GM12872 (cell line): ENCODE data around the gene CPA4.

Experiments used
- TF ChIP-seq, protein P1 (sequence below): IDR thresholded peaks from 3 replicates; pipeline ENCODE4 v1.5.1; 2011; ENCODE audit warnings: low read depth, mild to moderate bottlenecking, low read length, moderate library complexity; ENCODE audit not compliant: insufficient read depth

The CPA4 gene, protein sequence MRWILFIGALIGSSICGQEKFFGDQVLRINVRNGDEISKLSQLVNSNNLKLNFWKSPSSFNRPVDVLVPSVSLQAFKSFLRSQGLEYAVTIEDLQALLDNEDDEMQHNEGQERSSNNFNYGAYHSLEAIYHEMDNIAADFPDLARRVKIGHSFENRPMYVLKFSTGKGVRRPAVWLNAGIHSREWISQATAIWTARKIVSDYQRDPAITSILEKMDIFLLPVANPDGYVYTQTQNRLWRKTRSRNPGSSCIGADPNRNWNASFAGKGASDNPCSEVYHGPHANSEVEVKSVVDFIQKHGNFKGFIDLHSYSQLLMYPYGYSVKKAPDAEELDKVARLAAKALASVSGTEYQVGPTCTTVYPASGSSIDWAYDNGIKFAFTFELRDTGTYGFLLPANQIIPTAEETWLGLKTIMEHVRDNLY

DNA sequence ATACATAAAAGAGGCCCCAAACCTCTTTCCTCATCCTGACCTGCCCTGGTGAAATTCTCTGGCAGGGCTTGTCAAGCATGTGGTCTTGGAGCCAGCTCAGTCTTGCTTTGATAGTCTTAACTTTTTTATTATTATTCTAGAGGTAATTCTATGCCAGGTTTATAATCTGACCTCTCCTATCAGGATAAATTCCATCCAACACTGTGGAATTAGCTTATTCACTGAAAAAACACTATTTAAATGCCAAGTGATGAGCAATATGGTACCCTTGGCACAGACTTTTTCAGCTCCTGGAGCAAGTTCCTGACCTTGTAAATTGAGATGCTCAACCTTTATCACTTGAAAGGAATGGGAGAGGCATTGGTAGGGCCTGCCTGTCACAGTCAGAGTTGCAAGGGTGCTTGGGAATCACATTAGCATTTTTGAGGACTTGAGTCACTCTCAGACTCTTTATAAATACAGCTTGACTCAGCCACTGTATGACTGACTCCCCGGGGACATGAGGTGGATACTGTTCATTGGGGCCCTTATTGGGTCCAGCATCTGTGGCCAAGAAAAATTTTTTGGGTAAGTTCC is at the start of gene CPA4:
TSS of gene CPA4 (plus strand) at position 480 of the 576 bp plus-strand sequence. CDS start at position 500, 20 bp downstream.
- TF ChIP-seq, protein P1, sequence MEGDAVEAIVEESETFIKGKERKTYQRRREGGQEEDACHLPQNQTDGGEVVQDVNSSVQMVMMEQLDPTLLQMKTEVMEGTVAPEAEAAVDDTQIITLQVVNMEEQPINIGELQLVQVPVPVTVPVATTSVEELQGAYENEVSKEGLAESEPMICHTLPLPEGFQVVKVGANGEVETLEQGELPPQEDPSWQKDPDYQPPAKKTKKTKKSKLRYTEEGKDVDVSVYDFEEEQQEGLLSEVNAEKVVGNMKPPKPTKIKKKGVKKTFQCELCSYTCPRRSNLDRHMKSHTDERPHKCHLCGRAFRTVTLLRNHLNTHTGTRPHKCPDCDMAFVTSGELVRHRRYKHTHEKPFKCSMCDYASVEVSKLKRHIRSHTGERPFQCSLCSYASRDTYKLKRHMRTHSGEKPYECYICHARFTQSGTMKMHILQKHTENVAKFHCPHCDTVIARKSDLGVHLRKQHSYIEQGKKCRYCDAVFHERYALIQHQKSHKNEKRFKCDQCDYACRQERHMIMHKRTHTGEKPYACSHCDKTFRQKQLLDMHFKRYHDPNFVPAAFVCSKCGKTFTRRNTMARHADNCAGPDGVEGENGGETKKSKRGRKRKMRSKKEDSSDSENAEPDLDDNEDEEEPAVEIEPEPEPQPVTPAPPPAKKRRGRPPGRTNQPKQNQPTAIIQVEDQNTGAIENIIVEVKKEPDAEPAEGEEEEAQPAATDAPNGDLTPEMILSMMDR, result no peak

DNA sequence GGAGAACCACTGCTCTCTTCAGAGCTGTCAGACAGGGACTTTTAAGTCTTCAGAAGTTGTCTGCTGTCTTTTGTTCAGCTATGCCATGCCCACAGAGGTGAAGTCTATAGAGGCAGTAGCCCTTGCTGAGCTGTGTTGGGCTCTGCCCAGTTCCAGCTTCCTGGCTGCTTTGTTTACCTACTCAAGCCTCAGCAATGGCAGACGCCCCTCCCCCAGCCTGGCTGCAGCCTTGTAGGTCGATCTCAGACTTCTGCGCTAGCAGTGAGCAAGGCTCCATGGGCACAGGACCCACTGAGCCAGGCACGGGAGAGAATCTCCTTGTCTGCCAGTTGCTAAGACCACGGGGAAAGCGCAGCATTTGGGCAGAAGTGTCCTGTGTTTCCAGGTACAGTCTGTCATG is 38.4 kb upstream of the CPA4 start:
- TF ChIP-seq, protein P1, result no peak

DNA sequence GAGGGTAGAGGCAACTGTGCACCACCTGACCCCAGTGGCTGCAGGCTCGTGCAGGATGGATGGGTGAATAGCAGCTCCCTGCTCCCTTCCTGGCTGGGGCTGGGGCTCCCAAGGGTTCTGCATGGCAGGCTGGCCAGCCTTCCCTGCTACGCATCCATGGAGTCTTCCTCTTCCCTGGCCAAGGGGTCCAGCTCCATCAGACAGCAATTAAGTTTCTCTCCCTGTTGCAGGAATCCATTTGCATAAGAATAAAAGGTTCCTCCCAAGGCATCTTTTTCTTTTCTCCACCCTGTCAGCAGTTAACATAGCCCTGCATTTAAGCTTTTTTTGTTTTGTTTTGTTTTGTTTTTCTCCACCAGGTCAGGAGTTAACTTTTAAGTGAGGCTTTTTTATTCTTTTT is 36.3 kb upstream of the CPA4 start:
- TF ChIP-seq, protein P1, result no peak

DNA sequence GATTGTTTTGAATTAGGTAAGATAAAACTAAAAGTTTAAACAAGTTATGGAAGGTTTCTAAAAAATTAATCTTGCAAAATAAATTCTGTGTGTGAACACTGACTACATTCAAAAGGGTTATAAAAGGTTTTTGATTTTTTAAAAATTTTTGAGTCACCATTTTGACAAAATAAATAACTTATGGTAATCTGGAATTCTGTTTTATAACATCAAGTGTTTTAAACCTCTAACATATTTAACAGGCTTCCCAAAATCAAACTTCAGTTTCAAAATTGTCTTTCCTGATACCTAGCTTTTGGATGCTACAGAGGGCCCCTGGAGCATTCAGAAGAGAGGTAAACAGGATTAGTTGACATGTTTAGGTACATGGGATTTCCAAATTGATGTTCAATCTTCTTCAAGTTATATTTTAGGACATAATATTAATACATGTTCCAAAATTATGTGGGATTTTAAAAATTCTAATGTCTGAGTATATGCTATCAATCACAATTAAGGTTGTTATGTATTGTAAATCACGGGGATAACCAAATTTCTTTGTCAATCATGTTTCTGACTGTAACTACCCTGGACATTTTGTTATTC is 34.4 kb upstream of the CPA4 start:
- TF ChIP-seq, protein P1, result no peak

DNA sequence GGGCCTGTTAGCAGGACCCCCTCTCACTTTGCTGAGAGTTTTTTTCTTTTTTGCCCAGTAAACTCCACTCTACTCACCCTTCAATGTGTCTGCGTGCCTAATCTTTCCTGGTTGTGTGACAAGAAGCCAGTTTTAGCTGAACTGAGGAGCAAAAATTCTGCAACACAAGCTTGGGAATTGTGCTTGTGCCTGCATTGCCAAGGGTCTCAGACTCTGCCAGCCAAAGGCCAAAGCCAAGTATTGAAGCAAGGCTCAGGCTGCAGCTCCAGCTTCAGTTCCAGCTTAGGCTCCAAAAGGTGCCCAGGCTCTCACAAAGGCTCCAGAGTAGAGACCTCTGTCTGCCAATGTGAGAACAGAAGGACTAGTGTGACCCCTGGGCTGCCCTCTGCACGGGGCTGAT is 30.5 kb upstream of the CPA4 start:
- TF ChIP-seq, protein P1, result no peak

DNA sequence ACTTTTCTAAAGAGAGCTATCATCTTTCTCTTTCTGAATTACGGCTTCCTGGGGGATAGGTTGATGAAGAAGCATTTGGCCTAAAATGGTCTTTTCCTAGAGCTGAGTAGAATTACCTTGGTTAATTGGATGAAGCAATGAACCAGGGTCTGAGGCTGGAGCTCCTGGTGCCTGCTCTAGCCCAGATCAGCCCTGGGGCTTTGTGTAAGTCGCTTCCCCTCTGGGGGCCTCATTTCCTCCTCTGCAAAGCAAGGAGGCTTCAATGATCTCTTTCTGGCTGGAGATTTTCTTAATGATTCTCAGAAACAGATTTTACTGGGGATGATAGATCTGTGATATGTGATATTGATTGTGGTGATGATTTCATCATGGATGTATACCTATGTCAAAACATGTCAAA is 29.8 kb upstream of the CPA4 start:
- TF ChIP-seq, protein P1, result no peak

DNA sequence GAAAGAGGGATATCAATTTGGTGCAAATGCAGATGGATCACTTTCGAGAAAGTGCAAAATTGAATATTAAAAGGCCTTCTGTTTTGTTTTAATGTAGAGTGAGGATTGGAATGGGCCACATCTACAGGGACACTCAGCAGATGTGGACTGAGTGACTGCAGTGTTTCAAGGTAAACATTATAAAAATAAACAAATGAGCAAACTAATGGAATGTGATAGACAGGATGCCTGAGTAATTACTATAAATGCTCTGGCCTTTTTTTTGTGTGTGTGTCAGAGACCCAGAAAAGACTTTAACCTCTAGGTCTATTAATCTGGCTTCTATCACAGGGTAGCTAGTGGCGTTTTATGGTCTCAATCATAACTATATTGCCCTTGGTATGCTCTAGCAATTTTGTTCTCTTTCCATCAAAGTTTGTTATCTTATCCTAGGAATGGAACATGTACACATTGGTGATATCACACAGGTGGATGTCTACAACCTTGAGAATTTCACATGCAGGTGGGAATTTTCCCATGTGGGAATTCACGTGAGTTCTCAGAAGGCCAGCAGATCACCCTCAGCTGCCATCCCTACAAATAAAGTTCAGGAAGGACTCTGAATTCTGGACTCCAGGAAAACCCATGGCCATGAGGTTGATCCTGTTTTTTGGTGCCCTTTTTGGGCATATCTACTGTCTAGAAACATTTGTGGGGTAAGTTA is 26.6 kb upstream of the CPA4 start, which contains the start of gene CPA2:
TSS of gene CPA2 (plus strand) at position 606 of the 703 bp plus-strand sequence. CDS start at position 625, 19 bp downstream.
- TF ChIP-seq, protein P1, result no peak
